Chondrocyte (in vitro differentiated cells): Measurements from ENCODE around the gene C10orf95. TPM values are rescaled to one million over a fixed set of nuclear protein-coding genes. Genes with fewer than 3 reads are reported as not detected.
A peak's percentile ranks its signal among the peaks of the same experiment; 100 is the strongest.

Experiments
- DNase-seq: peaks from one replicate; pipeline ENCODE4 v3.0.0; 2021; ENCODE audit warnings: mixed read lengths, low spot score
- H3K27ac Mint-ChIP-seq: one replicate; pipeline ENCODE4 v1.8.0; 2021; ENCODE audit warnings: mild to moderate bottlenecking, moderate library complexity, mixed read lengths; ENCODE audit not compliant: unreplicated experiment
- H3K27me3 Mint-ChIP-seq: 2 replicates; pipeline ENCODE4 v1.8.0; 2021; ENCODE audit warnings: low read depth, mixed read lengths
- H3K36me3 Mint-ChIP-seq: 2 replicates; pipeline ENCODE4 v1.8.0; 2021; ENCODE audit warnings: low read depth, mixed read lengths
- H3K4me1 Mint-ChIP-seq: 2 replicates; pipeline ENCODE4 v1.8.0; 2021; ENCODE audit warnings: low read depth, mild to moderate bottlenecking, mixed read lengths
- H3K4me3 Mint-ChIP-seq: one replicate; pipeline ENCODE4 v1.8.0; 2021; ENCODE audit warnings: mild to moderate bottlenecking, moderate library complexity, mixed read lengths; ENCODE audit not compliant: unreplicated experiment
- H3K9me3 Mint-ChIP-seq: 2 replicates; pipeline ENCODE4 v1.8.0; 2021; ENCODE audit warnings: low read depth, mixed read lengths
- CTCF ChIP-seq: fragments of 200-600 bp; sonication (generic); IDR thresholded peaks from 2 replicates; pipeline ENCODE4 v1.5.0; 2021; ENCODE audit warnings: antibody characterized with exemption, mild to moderate bottlenecking, moderate library complexity
- total RNA-seq: library from RNA; stranded (reverse); gene quantifications from 3 replicates; pipeline ENCODE4 v1.2.1, GENCODE V29; 2021

The C10orf95 gene
- total RNA-seq, 1 donor from 2014 or later = not detected

DNA sequence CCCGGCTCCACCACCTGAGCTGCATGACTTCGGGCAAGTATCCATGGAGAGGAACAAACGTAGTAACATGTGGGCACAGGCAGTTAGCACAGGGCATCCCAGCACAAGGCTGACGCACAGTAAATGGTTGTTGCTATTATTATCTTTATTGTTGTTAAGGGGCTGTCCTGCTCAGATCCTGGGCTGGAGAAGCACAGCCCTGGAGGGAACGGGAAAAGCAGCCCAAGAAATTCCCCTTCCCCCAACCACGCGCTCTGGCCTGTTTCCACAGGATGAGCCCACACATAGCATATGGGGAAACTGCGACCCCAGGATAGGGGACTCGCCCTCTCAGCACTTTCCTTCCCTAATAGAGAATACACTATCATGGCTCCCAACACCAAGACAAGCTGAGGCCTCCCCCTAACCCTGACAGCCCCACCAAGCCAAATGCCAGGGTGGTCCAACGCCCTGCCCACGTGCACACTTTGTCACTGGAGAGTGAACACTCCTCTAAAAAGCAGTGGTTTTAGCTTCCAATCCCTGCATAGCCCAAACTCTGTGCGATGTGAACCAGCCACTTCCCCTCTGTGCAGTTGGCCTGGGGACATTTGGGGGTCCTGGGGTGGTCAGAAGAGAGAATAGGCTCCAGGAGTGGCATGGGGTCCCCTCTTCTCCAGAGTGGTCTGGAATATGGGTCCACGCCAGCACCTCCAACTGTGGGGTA lies 43.8 kb downstream of the C10orf95 start:
- Mint-ChIP-seq H3K9me3 (no peaks in the 10 kb centered on the region), H3K4me3 (peak overlapping the region; percentile 4), H3K36me3 (no peaks in the 10 kb centered on the region), H3K27ac (no peak overlapping the region), H3K27me3 (peaks cover 21% of the 10 kb centered on the region), H3K4me1 (peaks cover 22% of the 10 kb centered on the region)
- DNase-seq = no peak
- no peak for TF ChIP-seq CTCF

- H3K36me3 Mint-ChIP-seq = peaks cover 2% of the 10 kb centered on the region
- no peaks in the 10 kb centered on the region for H3K9me3 Mint-ChIP-seq
- no peak overlapping the region for H3K27ac Mint-ChIP-seq
- H3K4me1 Mint-ChIP-seq = peaks cover 25% of the 10 kb centered on the region
- no peak for TF ChIP-seq CTCF
- H3K27me3 Mint-ChIP-seq = peaks cover 18% of the 10 kb centered on the region
- no peak for DNase-seq
- no peak overlapping the region for H3K4me3 Mint-ChIP-seq
Measured at GRCh38 chr10:102406815-102407214, 44.5 kb downstream of the C10orf95 start.

DNA sequence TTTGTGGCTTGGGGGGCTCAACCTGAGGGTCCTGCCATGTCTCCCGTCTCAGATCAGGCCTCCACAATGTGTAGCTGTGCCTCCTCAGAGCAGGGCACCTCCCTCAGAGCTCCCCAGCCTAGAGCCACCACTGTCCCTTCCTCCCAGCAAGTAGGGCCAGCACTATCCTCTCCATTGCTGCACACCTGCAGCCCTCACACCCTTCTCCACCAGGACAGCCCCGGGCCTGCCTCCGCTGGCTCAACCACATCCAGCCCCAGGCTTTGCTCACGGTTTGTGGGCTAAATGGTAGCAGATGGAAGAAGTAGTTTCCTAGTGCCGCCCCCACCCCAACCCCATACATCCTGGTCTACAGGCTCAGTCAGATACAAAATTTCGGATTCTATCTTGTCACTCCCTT lies 45.7 kb downstream of the C10orf95 start:
- Mint-ChIP-seq H3K36me3 (peaks cover 2% of the 10 kb centered on the region), H3K4me1 (peaks cover 23% of the 10 kb centered on the region), H3K27me3 (peaks cover 8% of the 10 kb centered on the region), H3K9me3 (no peaks in the 10 kb centered on the region), H3K4me3 (no peak overlapping the region), H3K27ac (no peak overlapping the region)
- DNase-seq = no peak
- TF ChIP-seq CTCF = no peak

DNA sequence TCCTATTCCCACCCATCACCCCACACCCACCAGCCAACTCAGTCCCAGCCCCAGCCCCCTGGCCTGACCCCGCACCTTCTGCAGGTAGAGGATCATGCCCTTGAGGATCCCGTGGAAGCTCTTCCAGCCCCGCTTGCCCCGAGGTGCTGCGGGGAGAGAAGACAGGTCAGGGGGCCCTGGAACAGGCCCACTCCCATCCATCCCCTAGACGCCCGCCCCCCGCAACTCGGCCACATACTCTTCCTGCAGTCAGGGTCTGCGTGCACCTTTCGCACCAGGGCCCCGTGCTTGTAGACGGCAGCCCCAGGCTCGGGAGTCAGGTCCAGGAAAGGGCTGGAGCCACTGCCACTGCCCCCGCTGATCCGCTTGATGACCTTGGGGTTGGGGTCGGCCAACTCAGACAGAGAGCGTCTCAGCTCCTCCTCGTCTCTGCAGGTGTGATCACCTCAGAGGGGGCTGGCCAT lies 46.2 kb downstream of the C10orf95 start:
- H3K4me3 Mint-ChIP-seq = no peak overlapping the region
- H3K27me3 Mint-ChIP-seq = peaks cover 8% of the 10 kb centered on the region
- no peak for TF ChIP-seq CTCF
- H3K4me1 Mint-ChIP-seq = peaks cover 27% of the 10 kb centered on the region
- no peaks in the 10 kb centered on the region for H3K9me3 Mint-ChIP-seq
- DNase-seq = no peak
- H3K36me3 Mint-ChIP-seq = peaks cover 5% of the 10 kb centered on the region
- H3K27ac Mint-ChIP-seq = no peak overlapping the region

DNA sequence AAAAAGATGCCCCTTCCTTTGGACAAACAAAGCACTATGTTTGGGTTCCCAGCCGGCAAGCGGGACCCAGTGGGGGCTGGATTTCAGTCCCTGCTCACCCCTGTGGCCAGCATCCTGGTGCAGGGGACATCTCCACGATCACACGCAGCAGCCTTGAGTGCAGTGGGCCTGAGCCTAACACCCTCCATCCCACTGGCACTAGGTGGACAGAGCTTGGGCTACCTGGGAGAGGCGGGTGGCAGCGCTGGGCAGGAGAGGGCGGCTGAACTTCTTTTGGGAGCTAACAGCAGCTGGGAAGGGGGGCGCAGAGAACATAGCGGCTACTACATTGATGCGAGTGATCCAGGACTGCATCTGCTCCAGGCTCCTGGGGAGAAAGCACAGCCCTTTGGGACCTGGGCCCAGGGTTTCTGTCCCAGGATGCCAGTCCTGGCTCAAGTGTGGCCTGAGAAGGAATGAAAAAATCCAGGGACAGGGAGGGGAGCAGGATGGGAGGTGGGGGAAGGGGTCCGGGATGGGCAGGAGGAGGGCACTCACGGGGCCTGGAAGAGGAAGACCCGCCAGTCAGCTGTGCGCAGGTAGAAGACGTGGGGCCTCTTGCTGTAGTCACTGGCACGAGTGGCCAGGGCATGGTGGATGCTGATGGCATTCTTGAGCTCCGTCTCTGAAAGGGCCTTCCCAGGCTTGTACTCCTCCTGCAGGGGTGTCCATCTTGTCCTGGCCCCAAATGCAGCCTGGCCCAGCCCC lies 46.8 kb downstream of the C10orf95 start:
- H3K9me3 Mint-ChIP-seq = no peaks in the 10 kb centered on the region
- DNase-seq = no peak
- H3K4me3 Mint-ChIP-seq = no peak overlapping the region
- H3K27me3 Mint-ChIP-seq = peaks cover 1% of the 10 kb centered on the region
- H3K4me1 Mint-ChIP-seq = peaks cover 26% of the 10 kb centered on the region
- no peak for TF ChIP-seq CTCF
- H3K36me3 Mint-ChIP-seq = peaks cover 5% of the 10 kb centered on the region
- no peak overlapping the region for H3K27ac Mint-ChIP-seq
